Measurements from ENCODE around the gene ARID3C.
"Not testable (repeated sequence)": the region's sequence is repeated elsewhere in the genome, so short reads cannot be mapped to it uniquely, and the experiment has no call there.

Gene ARID3C

DNA sequence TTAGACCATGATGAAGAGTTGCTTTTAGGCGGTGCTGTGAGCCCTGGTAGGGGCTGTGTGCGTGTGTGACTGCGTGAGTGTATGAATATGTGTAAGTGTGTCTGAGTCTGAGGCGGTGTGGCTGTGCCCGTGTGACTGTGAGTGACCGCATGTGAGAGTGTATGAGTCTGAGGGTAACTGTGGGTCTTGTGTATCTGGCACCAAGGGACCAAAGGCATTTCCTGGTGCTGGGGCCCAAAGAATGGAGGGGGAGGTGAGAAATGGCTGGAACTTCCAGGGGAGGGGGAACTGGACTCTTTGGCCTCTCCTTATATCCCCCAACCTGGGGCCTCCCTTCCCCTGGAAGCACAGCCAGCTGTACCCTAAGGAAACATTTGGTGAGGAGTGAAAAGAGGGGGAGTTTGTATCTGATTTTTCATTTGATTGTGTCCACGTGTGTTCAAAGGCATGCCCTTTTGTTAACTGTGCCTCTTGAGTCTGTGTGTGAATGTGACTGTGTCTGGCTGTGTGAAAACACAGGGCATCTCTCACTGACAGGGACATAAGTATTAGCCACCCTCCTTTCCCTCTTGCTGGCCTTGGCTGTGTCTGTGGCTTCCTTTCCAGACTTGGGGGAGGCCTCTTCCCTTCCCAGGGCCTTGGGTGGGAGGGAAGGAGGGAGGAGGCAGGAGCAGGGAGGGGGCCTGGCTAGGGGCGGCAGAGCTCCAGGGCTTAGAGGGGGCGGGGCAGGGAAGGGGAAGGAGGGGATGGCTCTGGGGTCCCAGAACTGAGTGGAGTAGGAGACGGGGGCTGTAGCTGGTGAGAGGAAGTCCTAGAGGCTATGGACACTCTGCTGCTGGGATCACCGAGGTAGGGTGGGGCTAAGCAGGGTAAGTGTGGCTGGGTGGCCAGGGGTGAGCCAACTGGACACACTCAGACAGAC is 24.5 kb upstream of the ARID3C start:
- peak overlapping the region in 19 of 21 experiments; percentile 7 to 89 (median 74) for H3K27ac ChIP-seq
- peak overlapping the region in 1 of 7 experiments; percentile 39 for H3K4me3 ChIP-seq

DNA sequence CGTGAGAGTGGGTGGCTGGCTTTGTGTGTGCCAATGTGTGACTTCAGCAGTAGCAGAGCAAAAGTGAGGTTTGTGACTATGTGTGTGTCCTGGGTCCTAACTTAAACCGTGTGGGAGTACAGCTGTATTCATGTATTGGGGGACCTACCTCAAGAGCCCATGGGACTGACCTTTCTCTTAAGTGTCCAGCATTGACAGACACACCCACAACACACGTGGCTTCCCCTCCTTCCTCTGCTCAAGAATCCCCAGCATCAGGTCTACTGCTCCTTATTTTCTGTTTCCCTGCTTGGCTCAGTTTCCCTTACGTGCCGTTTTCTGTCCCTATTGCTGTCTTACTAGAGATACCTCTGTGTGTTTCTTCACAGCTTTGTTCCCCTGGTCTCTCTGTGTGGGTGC is 23.7 kb upstream of the ARID3C start:
- Histone ChIP-seq H3K27ac (peak overlapping the region in 18 of 21 experiments; percentile 27 to 89 (median 74)), H3K4me3 (peak overlapping the region in 5 of 7 experiments; percentile 14 to 39 (median 23))

DNA sequence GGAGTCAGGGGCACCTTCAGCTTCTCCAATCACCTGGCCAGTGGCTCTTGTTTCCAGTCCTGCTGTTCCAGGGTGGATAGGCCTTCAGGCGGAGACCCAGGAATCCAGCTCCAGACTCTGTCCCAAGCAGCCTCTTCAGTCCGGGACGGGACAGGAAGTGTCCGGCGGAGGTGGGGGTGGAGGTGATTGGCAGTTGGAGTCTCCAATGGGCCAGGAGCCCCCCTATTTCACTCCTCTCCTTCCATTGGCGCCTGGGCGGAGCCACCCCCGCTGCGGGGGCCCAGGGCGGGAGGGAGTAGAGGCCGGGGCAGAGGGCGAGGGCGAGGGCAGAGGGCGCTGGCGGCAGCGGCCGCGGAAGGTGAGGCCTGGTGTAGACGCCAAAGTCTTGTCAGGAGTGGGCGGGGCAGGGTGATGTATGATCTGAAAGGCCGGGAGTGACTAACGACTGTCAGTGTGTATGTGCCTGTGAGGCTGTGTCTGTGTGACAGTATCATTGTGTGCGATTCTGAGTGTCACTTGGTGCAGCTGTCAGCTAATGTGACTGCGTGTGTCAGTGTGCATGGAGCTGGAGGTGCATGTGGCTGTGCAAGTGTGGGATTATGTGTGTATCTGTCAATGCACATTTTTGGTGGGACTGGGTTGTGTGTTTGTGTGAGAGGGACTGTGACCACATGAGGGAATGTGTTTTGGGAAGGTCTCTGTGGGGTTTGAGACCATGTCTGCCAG is 23.2 kb upstream of the ARID3C start, which contains the start of gene IL11RA:
Gene IL11RA, plus strand, starts transcription at position 310 of the 726 bp plus-strand sequence. CDS start 3,033 bp downstream, outside the sequence.
- Histone ChIP-seq H3K27ac (peak within 1 kb of the TSS in 19 of 21 experiments; percentile 29 to 89 (median 74)), H3K4me3 (peak within 1 kb of the TSS; percentile 6 to 39 (median 22))

DNA sequence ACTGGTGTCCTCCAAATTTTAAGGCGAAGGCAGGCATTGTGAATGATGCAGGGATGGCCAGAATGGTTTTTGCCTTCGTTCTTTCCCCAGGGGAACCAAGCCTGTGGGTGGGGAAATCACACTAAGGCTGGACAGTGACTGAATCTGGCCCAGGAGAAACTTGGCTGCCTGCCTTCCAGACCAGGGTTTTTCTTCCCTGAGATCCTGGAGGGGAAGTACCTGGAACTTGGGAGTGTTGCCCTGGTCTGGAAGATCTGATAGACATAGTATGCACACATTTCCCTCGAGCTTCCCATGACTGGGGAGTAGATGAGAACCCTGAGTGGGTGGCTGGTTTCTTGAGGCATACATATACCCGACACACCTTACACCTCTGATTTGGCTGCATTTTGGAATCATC is 22.5 kb upstream of the ARID3C start:
- Histone ChIP-seq H3K4me3 (peak overlapping the region in 3 of 7 experiments; percentile 15 to 39 (median 25)), H3K27ac (peak overlapping the region in 19 of 21 experiments; percentile 29 to 89 (median 74))

DNA sequence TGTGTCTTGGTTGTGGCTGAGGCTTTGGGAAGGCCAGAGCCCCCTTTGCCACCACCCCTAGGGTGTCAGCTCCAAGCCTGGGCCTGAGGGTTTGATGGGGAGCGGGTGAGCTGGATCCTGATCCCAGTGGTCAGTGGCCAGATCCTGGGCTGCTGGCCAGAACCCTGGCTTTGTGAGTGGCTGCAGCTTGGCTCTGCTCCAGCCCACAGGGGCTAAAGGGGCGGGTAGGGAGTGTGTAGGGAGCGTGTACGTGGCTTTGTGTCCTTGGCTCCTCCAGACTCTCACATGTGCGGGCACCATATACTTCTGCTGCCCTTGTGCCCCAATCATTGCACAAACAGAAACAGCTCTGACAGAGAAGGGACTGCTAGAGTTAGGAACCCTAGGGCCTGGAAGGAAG is 21.9 kb upstream of the ARID3C start:
- Histone ChIP-seq H3K27ac (peak overlapping the region in 9 of 21 experiments; percentile 72 to 89 (median 80)), H3K4me3 (no peak overlapping the region)

DNA sequence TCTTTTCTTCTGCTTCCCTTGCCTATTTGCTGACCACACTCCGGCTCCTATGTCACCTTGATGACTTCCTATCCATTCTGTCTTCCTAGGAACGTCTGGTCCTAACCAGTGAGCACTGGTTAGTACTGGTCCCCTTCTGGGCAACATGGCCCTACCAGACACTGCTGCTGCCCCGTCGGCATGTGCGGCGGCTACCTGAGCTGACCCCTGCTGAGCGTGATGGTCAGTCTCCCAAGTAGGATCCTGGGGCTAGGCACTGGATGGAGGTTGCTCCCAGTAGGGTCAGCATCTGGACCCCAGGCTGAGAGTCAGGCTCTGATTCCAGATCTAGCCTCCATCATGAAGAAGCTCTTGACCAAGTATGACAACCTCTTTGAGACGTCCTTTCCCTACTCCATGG is 19.8 kb upstream of the ARID3C start:
- H3K27ac ChIP-seq, result peak overlapping the region in 5 of 21 experiments; percentile 78 to 92 (median 87)

DNA sequence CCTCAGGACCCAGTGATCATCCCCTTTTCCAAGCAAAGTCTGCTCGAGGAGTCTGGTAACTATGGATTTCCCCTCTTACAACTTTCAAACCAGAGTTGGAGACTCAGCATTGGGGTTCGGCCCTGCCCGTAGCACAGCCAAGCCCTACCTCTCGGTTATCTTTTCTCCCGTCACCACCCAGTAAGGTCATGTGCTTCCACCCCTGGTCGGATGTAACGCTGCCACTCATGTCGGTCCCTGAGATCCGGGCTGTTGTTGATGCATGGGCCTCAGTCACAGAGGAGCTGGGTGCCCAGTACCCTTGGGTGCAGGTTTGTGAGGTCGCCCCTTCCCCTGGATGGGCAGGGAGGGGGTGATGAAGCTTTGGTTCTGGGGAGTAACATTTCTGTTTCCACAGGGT is 18.8 kb upstream of the ARID3C start:
- Histone ChIP-seq H3K27ac (peak overlapping the region in 20 of 21 experiments; percentile 70 to 92 (median 86)), H3K4me3 (peak overlapping the region; percentile 53 to 71 (median 63))

More for the DNA sequence above, 19.8 kb upstream of the ARID3C start:
- H3K4me3 ChIP-seq, result peak overlapping the region in 1 of 7 experiments; percentile 65

DNA sequence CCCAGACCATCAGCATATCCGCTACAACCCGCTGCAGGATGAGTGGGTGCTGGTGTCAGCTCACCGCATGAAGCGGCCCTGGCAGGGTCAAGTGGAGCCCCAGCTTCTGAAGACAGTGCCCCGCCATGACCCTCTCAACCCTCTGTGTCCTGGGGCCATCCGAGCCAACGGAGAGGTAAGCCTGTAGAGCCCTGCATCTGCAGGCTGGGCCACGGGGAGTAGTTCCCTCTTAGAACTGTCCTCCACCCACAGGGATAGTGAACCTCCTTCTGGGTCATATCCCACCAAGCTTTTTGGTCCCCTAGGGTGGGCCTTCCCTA is 18.2 kb upstream of the ARID3C start:
- H3K27ac ChIP-seq, result peak overlapping the region; percentile 2 to 92 (median 85)
- peak overlapping the region; percentile 53 to 71 (median 63) for H3K4me3 ChIP-seq

DNA sequence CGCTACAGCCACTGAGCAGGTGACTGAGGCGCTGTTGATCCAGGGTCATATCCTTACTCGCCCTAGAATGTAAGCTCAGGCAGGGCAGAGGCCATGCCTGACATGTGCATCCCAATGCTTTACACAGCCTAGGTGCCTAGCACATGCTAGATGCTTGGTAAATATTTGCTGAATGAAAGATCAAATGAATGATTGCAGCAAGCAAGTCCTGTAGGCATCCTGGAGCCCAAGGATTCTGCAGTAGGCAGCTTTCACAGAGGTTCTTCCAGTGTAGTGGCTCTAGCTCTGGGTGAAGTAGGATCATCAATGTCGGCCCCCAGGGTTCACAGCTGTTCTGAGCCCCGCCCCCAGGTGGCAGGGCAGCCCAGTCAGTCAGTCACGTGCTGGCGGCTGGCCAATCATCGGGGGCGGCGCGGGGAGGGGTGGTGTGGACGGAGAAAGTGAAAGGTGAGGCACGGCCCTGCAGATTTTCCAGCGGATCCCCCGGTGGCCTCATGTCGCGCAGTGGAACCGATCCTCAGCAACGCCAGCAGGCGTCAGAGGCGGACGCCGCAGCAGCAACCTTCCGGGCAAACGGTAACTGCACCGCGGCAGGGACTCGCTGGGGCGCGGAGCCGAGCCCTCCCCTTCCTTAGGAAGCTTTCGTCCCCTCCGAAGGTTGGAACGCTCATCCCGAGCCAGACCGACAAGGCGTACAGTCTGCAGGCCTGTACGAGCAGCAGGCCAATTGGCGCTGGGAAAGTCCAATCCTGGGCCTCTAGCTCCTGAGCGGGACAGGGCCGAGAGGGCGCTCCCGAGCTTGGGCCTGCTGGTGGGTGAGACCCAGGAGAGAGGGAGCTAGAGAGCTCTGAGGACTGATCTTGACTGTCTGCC is 17.6 kb upstream of the ARID3C start, which contains the start of gene GALT:
Gene GALT, plus strand, starts transcription at position 465 of the 873 bp plus-strand sequence. Its CDS starts 30 bp downstream, at position 495.
- H3K4me3 ChIP-seq, result peak within 1 kb of the TSS; percentile 53 to 71 (median 63)
- peak within 1 kb of the TSS; percentile 26 to 92 (median 85) for H3K27ac ChIP-seq

DNA sequence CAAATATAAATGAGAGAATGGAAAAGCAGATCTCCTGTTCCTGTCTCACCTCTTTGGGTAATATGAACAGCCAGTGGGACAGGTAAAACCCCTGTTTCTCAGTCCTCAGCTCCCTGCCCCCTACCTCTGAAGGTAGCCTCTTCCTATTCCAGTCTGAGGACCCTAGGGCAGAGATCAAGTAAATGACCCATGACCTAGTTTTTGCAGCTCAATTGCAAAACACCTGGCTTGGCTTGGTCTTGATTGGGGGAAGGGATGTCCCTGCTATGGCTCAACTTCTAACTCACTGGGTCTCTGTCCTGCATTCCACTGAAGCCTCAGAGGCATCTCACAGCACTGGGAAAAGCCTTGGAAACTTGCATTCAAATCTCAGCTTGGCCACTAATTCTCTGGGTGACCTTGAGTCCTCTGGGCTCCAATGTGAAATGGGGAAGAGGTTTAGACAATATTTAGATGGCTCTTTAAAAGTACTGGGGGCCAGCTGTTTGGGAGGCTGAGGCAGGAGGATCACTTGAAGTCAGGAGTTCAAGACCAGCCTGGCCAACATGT is 16.0 kb upstream of the ARID3C start:
- Histone ChIP-seq H3K4me3 (no peak overlapping the region), H3K27ac (no peak overlapping the region)

DNA sequence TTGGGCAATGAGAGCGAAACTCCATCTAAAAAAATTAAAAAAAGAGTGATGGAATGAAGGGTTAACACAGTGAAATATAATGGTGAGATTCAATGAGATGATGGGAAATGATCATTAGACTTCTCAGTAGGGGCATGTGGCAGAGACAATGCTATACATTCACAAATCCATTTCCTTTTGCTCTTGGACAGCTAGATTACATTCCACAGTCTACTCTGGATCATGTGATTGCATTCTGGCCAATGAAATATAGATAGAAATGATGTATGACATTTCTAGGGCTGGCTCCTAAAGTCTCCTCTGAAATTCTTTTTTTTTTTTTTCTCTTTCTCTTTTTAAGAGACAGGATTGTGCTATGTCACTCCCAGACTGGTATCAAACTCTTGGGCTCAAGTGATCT is 13.8 kb upstream of the ARID3C start:
- Histone ChIP-seq H3K4me3 (no peak overlapping the region), H3K27ac (no peak overlapping the region)

DNA sequence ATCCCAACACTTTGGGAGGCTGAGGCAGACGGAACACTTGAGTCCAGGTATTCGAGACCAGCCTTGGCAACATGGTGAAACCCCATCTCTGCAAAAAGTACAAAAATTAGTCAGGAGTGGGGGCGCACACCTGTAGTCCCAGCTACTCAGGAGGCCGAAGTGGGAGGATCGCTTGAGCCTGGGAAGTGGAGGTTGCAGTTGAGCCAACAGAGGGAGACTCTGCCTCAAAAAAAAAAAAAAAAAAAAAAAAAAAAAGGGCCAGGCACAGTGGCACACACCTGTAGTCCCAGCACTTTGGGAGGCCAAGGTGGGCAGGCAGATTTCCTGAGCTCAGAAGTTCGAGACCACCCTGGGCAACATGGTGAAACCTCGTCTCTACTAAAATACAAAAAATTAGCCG is 10.5 kb upstream of the ARID3C start:
- not testable (repeated sequence) for H3K4me3 ChIP-seq, H3K27ac ChIP-seq

DNA sequence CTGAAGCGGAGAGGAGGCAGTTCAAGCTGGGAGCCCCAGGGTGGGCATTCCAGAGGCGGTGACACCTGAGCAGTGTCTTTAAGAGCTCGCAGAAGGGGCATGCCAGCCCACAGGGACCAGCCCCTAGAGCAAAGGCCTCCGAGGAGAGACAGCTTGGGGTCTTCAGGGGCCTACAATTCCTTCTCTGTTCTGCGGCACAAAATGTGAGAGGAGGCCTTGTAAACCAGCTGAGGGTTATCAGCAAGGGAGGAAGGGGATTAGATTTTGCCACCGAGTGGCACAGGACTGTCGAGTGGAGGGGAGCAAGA is 9.2 kb upstream of the ARID3C start:
- H3K27ac ChIP-seq, result peak overlapping the region in 20 of 21 experiments; percentile 73 to 92 (median 88)
- H3K4me3 ChIP-seq, result peak overlapping the region; percentile 48 to 85 (median 69)

DNA sequence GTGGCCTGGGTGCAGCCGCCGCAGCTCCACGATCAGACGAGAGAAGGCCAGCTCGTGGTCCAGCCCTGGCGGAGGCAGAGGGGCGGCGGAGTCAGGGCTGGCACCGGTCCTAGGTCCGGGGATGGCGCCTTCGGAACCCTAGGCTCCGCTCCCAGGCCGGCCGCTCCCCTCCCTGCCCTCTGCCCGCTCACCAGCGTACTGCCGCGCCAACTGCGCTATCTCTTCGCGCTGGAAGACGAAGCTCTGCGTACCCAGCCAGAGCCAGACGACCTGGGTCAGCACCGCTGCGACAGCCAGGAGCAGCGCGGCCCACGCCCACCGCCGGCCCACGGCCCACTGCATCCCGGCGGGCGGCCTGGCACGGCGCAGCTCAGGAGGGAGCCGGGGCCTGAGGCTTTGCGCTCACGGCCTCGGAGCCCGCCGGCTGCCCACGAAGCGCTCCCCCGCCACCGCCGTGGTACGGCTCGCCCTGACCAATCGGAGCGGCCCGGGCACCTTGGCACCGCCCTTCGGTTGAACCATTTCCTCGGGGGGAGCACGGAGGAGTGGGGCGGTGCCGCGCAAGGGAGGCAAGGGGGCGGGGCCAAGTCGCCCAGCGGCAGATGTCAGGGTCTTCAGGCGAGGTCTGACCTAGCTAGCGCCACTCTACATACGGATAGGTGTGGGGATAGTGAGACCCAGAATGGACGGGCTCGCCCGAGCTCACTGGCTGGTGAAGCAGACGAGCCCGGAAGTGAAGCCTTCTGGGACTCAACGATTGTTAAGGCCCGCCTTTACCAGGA is 8.7 kb upstream of the ARID3C start, which contains the start of gene SIGMAR1:
Gene SIGMAR1, minus strand, starts transcription at position 432 of the 782 bp plus-strand sequence. Its CDS starts 90 bp downstream, at position 342.
- Histone ChIP-seq H3K27ac (peak within 1 kb of the TSS; percentile 3 to 92 (median 87)), H3K4me3 (peak within 1 kb of the TSS; percentile 48 to 85 (median 69))

DNA sequence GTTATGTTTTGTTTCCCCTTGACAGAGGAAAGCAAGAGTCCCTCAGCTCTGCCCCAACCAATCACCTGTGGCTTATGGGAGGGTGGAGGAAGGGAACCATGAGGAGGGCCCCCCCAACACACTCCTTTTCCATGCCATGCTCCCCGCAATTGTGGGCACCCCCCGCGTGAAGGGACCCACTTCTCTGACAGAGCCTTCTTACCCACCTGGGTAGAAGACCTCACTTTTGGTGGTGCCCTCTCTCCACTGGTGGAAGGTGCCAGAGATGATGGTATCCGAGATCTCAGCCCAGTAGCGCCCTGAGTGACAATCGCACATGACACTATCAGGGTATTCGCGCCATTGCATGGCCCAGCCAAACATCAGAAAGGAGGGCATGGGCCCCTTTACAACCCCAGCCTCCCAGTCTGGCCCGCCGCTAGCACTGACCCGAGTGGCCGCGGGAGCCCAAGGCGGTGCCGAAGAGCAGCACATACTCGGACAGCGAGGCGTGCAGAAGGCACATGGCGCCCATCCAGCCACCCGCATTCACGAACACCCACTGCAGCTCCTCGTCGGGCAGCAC is 8.0 kb upstream of the ARID3C start:
- H3K4me3 ChIP-seq, result peak overlapping the region; percentile 48 to 85 (median 69)
- H3K27ac ChIP-seq, result peak overlapping the region; percentile 3 to 92 (median 87)

DNA sequence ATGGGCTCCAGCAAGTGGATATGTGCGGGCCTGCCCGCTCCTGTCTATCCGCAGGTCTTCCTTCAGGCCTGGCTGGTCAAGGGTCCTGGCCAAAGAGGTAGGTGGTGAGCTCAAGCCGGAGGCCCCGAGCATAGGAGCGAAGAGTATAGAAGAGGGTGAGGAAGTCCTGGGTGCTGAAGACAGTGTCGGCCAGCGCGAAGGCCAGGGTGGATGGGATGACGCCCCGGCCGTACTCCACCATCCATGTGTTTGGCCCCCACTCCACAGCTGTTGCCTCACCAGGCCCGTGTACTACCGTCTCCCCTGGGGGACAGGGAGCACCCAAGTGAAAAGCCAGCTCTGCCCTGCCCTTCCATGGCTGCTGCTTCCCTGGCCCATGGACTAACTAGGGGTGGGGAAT is 6.7 kb upstream of the ARID3C start:
- Histone ChIP-seq H3K27ac (no peak overlapping the region), H3K4me3 (no peak overlapping the region)

DNA sequence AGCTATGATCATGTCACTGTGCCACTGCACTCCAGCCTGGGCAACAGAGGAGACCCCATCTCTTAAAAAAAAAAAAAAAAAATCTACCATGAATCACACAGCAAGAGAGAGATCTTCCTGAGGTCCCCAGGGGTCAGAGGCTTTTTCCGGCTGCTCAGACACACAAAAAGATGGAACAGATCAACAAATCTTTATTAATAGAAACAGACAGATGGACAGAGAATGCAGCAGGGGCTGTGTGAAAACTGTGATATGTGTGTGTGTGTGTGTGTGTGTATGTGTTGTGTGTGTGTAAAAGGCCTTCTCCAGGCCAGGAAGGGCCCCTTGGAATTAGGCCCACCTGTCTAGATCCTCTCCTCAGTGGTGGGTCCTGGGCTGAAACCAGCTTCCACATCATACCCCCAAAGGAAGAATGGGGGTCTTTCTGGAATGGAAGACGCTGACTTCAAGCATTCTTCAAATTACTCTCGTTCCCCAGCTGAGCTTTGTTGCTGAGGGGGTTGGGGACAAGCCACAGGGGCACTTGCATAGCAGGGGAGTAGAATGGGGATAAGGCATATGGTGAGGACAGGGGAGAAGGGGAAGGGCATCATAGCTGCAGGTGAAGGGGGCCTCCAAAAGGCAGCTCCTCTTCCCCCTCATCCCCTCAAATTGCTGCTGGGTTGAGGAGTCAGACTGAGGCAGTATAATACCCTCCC is 5.8 kb upstream of the ARID3C start:
- Histone ChIP-seq H3K4me3 (no peak overlapping the region), H3K27ac (no peak overlapping the region)
